AG04449 (cell line): ENCODE data around the gene THSD4.

Experiments used
- CTCF ChIA-PET: fragments of 350-600 bp; formaldehyde crosslinking; extraction: SDS; loops from one replicate; lab custom pipeline; 2021; ENCODE audit warnings: antibody characterized with exemption; lab: Yijun Ruan, JAX
- POLR2A ChIA-PET: fragments of 400-600, 350-600 bp; formaldehyde crosslinking; extraction: SDS; loops from one replicate; lab custom pipeline; 2020; ENCODE audit warnings: antibody characterized with exemption, inconsistent platforms; lab: Yijun Ruan, JAX
- DNase-seq: peaks from one replicate; pipeline ENCODE4 v3.0.0-alpha.2; 2010; ENCODE audit warnings: low read depth, low spot score
- H3K4me3 ChIP-seq: 2 replicates; pipeline ENCODE4 v1.5.1; 2011; ENCODE audit warnings: low read depth, mild to moderate bottlenecking, control low read depth, low read length
- TF ChIP-seq, protein P1 (sequence below): IDR thresholded peaks from one replicate; pipeline ENCODE4 v1.5.1; 2011; ENCODE audit warnings: mild to moderate bottlenecking, moderate library complexity, low read length, control low read depth, inconsistent platforms; ENCODE audit not compliant: insufficient read depth; ENCODE audit errors: missing control alignments

THSD4 gene

DNA sequence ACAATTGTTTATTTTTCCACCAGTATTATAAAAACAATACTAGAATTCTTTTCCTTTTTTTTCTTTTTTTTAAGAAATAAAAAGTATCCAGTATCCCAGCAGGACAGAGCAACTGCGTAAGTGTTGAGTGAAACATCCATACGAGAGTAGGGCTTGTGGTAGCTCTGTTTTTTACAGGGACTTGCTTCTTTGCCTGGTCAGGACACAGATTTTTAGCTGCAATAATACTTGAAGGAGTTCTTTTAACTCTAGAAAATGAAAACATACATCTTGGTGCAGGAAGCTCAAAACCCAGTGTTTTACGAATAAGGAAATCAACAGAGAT, 397.4 kb downstream of the THSD4 start:
- ChIA-PET CTCF (no interaction called here), POLR2A (no interaction called here)
- H3K4me3 ChIP-seq = no peak overlapping the region
- DNase-seq = no peak
- TF ChIP-seq, protein P1, sequence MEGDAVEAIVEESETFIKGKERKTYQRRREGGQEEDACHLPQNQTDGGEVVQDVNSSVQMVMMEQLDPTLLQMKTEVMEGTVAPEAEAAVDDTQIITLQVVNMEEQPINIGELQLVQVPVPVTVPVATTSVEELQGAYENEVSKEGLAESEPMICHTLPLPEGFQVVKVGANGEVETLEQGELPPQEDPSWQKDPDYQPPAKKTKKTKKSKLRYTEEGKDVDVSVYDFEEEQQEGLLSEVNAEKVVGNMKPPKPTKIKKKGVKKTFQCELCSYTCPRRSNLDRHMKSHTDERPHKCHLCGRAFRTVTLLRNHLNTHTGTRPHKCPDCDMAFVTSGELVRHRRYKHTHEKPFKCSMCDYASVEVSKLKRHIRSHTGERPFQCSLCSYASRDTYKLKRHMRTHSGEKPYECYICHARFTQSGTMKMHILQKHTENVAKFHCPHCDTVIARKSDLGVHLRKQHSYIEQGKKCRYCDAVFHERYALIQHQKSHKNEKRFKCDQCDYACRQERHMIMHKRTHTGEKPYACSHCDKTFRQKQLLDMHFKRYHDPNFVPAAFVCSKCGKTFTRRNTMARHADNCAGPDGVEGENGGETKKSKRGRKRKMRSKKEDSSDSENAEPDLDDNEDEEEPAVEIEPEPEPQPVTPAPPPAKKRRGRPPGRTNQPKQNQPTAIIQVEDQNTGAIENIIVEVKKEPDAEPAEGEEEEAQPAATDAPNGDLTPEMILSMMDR = no peak

DNA sequence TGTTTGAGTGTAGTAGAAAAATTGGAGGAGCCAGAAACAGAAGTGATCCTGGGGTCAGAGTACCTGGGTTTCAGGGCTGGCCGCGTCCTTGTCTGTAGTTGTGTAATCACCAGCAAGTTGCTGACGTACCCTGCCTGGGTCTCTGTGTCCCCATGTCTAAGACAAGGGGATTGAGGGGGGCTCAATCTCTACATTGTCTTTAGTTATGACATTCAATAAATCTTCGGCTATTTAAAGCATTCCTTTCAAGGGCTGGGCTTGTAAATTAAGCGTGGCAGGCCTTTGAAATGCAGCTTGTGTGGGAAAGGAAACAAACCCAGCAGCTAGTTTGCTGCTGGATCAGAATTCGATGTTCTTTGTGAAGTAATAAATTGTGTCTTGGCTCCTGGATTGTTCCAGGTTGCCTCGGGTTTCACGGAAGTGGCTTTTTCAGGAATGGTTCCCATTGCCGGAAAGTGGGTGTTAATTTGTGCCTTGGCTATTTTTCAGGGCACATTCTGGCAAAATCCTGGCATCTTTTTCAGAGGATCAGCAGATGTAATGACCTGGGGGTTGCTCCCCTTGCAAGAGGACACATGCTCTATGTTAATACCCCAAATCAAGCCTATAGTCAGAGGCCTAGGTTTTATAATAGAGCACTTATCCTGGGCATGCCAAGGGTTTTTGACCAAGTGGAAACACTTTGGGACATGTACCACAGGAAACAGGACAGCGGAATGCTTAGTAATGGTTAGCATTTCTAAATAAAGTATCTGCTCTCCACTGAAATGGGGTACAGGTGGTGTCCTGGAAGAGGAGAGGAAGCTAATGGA, 400.3 kb downstream of the THSD4 start:
- TF ChIP-seq, protein P1 = no peak
- POLR2A ChIA-PET = no interaction called here
- no peak overlapping the region for H3K4me3 ChIP-seq
- CTCF ChIA-PET = no interaction called here
- no peak for DNase-seq

DNA sequence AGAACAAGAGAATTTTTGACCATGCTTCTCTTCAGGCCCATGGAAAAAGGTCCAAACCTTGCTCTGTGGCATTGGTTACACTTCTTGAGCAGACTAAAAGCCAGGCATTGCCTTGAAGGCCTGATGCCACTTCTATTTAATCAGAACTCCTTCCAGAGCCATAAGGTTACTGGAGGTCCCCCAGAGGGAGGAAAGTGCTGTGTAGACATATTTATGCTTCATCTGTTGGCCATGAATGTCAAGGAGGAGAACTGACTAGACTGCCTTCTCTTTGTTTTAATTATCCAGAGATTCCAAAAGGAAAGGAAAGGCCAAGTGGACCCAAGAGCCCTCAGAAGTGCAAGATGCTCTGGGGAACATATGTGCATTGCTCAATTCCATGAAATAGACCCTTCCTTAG, 402.5 kb downstream of the THSD4 start:
- no peak overlapping the region for H3K4me3 ChIP-seq
- TF ChIP-seq, protein P1 = no peak
- ChIA-PET CTCF (interaction anchor here (1.4 kb wide), 1 partner anchor 15 kb away, joined by 3 read pairs; no protein-coding TSS in a partner anchor), POLR2A (no interaction called here)
- no peak for DNase-seq

DNA sequence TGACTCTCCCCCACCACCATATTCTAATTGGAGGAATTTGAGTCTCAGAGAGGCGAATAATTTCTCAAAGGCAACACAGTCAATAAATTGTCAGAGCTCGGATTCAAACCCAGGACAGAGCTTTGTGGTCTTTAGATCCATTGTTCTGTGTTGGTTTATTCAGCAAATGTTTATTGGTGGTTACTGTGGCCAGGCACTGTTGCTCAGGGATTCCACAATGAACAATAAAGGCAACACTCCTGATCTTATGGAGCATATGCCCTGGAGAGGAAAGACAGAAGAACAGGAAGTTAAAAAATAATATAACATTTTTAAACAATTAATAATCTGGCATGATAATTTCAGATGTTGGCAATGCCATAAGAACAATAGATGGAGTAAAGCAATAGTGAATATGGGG, 403.4 kb downstream of the THSD4 start:
- H3K4me3 ChIP-seq = no peak overlapping the region
- ChIA-PET POLR2A (no interaction called here), CTCF (interaction anchor here (1.6 to 1.7 kb wide), 2 partner anchors 11 to 75 kb away, joined by 3 to 5 read pairs; no protein-coding TSS in a partner anchor)
- DNase-seq = no peak
- TF ChIP-seq, protein P1 = no peak

DNA sequence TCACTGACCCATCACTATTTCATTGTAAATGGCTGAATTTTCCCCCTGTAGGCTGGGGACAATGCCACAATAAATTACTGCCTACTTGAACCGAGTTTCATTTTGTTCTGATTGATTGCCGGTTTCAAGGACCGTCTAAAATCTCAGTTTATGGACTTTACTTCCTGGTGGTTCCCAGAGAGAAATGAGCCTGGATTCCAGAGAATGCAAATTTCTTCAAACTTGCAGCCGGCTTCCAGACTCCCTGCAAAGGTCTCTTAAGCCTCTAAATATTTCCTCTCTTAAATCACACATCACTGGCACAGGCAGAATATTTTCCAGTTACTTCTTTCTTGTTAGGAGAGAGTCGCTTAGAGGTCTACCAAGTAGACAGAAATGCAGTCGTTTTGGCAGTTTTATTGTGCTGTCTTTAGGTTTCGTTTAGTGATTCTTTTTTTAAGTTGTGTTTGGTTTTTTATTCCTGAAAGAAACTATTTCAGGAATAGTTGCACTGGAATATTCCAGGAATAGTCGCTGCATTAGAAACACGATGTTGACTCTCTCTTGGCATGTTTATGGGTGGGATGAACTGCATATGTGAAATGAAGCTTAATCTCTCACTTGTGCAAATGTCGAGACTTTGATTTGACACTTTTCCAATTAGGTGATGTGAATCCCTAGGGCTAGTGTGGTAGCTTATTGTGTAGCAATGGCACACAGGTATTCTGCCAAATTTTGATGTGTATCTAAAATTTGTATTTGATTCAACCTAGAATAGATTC, 411.0 kb downstream of the THSD4 start:
- peak overlapping the region; percentile 41 for H3K4me3 ChIP-seq
- ChIA-PET POLR2A (no interaction called here), CTCF (interaction anchor here (0.6 to 1.2 kb wide), 3 partner anchors 83 to 232 kb away, joined by 3 read pairs; no protein-coding TSS in a partner anchor)
- DNase-seq = peak; percentile 38
- TF ChIP-seq, protein P1 = no peak

DNA sequence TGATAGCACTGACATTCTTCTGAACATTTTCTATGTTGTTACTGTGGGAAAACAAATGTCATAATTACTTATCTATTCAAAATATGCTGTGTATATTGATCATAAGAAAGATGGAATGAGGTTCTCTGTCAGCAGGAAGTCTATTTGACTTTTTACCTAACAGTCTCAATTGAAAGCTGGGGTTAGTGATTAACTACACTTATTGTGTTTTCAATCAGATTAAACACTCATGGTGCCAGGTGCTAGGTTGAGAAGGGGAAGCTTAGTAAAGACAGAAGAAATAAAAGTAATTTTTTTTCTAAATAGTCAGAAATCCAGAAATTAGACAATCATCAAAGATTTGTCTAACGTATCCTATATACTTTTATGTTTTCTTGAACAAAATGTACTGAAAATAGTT, 414.1 kb downstream of the THSD4 start:
- no peak for DNase-seq
- TF ChIP-seq, protein P1 = no peak
- CTCF ChIA-PET = interaction anchor here (0.9 to 2.5 kb wide), 5 partner anchors 26 to 214 kb away, joined by 3 to 7 read pairs (median 4); no protein-coding TSS in a partner anchor
- POLR2A ChIA-PET = no interaction called here
- H3K4me3 ChIP-seq = no peak overlapping the region
